Measurements from ENCODE around the gene BICC1.
A peak's percentile ranks its signal among the peaks of the same experiment; 100 is the strongest.

The BICC1 gene

GRCh38 chr10:58795560-58795959 is 282.9 kb downstream of the BICC1 start:
- no peak for DNase-seq

GRCh38 chr10:58796242-58796641 is 283.6 kb downstream of the BICC1 start:
- DNase-seq = no peak

GRCh38 chr10:58796824-58797223 is 284.2 kb downstream of the BICC1 start:
- DNase-seq = no peak

GRCh38 chr10:58797356-58797755 is 284.7 kb downstream of the BICC1 start:
- no peak for DNase-seq

GRCh38 chr10:58802047-58802446 is 289.4 kb downstream of the BICC1 start:
- DNase-seq = no peak

- no peak for DNase-seq
Observed at GRCh38 chr10:58806323-58806722, 293.7 kb downstream of the BICC1 start.

GRCh38 chr10:58806970-58807628 is 294.4 kb downstream of the BICC1 start:
- no peak for DNase-seq

GRCh38 chr10:58807629-58808022 is 295.0 kb downstream of the BICC1 start:
- DNase-seq = no peak

- DNase-seq = no peak
Observed at GRCh38 chr10:58810751-58811150, 298.1 kb downstream of the BICC1 start.

- DNase-seq = no peak
Observed at GRCh38 chr10:58813573-58813972, 300.9 kb downstream of the BICC1 start.

GRCh38 chr10:58817201-58817846 is 304.7 kb downstream of the BICC1 start:
- DNase-seq = no peak

- DNase-seq = peak; percentile 3
Observed at GRCh38 chr10:58818900-58819299, 306.2 kb downstream of the BICC1 start.

GRCh38 chr10:58820386-58820785 is 307.7 kb downstream of the BICC1 start:
- DNase-seq = no peak

GRCh38 chr10:58820861-58821751 is 308.4 kb downstream of the BICC1 start:
- no peak for DNase-seq

- DNase-seq = no peak
Observed at GRCh38 chr10:58821752-58822056, 309.0 kb downstream of the BICC1 start.

- no peak for DNase-seq
Observed at GRCh38 chr10:58823983-58824382, 311.3 kb downstream of the BICC1 start.

GRCh38 chr10:58824396-58824795 is 311.7 kb downstream of the BICC1 start:
- no peak for DNase-seq

GRCh38 chr10:58826694-58827093 is 314.0 kb downstream of the BICC1 start:
- DNase-seq = no peak

- no peak for DNase-seq
Observed at GRCh38 chr10:58827381-58827780, 314.7 kb downstream of the BICC1 start.

- no peak for DNase-seq
Observed at GRCh38 chr10:58829839-58830238, 317.2 kb downstream of the BICC1 start.

GRCh38 chr10:58830697-58831096 is 318.0 kb downstream of the BICC1 start:
- DNase-seq = no peak

- DNase-seq = no peak
Observed at GRCh38 chr10:58833771-58834561, 321.3 kb downstream of the BICC1 start.

GRCh38 chr10:58836176-58836700 is 323.6 kb downstream of the BICC1 start:
- DNase-seq = no peak
